DMS53 (cell line): Measurements from ENCODE around the gene MORN1.

Source experiments
- DNase-seq: peaks from one replicate; lab custom pipeline; 2025; lab: John Stamatoyannopoulos, UW

The MORN1 gene

GRCh38 chr1:2419416-2419815 lies 28.1 kb upstream of the MORN1 start:
- no peak for DNase-seq

GRCh38 chr1:2418791-2419320 lies 27.5 kb upstream of the MORN1 start:
- no peak for DNase-seq

DNA sequence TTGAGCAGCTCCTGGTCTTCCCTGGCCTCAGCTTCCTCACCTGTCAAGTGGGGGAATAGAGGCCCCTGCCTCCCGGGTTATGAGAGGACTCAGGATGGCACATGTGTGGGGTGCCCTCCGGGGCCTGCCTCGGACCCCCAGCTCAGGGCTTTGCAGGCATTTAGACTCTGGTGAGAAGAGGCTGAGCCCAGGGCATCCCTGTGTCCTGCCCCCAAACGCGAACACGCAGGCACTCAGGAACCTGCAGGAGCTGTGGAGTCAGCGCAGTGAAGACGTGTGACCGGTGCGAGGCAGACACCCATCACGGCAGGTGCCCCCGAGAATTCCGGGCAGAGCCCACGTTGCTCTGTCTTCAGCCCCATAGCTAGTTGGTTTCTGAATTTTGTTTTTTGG lies 26.5 kb upstream of the MORN1 start:
- no peak for DNase-seq

- no peak for DNase-seq
Observed at GRCh38 chr1:2417083-2417832, 25.9 kb upstream of the MORN1 start.

DNA sequence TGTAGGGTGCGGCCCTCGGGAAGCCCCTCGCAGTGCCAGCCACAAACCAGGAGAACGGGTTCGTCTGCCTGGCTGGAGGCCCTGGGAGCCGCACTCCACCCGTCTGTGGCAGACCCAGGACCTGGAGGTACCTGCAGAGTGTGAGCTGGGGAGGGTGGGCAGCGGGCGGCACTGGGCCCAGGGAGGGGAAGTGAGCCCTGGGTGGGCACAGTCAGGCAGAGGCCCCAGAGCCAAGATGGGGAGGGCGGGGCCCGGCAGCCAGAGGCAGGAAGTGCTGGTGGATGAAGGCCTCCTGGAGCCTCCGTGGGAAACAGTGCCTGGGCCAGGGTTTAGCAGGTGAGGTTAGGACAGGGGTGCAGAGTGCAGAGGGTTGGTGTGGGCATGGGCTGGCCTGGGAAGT lies 25.0 kb upstream of the MORN1 start:
- peak; percentile 73 for DNase-seq

DNA sequence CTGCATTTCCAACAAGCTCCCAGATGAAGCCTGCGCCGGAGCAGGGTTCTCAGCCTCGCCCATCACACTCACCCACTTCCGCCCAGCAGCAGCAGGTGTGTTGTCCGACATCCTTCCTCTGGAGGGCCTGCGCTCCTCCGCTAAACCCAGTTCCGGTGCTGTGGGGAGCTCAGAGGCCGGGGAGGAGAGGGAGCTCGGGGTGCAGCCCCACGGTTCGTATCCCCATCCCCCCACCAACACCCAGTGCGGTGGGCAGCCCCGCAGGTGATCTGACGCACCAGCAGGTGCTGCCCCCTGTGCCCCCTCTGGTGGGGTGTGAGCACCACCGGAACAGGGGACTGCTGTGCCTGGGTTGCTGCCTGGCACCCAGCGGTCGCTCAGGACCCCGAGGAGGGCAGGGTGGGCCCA lies 24.5 kb upstream of the MORN1 start:
- DNase-seq = peak; percentile 90

DNA sequence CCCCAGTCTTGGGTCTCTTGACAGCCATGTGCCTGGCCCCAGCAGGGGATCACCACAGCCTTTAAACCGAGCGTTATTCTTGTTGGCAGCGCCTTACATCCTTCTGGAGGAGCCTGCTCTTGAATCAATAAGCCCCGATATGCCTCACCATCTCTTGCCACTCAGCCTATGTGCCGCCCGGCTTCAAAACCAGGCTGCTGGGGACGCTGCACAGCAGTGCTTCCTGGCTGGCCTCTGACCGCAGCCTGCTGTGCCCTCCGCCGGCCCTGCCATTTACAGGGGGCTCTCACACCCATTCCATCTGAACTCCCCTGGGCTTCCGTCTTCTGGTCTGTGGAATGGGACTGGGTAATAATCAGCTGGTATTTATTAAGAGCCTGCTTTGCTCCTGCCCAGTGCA lies 24.0 kb upstream of the MORN1 start:
- DNase-seq = peak; percentile 51

DNA sequence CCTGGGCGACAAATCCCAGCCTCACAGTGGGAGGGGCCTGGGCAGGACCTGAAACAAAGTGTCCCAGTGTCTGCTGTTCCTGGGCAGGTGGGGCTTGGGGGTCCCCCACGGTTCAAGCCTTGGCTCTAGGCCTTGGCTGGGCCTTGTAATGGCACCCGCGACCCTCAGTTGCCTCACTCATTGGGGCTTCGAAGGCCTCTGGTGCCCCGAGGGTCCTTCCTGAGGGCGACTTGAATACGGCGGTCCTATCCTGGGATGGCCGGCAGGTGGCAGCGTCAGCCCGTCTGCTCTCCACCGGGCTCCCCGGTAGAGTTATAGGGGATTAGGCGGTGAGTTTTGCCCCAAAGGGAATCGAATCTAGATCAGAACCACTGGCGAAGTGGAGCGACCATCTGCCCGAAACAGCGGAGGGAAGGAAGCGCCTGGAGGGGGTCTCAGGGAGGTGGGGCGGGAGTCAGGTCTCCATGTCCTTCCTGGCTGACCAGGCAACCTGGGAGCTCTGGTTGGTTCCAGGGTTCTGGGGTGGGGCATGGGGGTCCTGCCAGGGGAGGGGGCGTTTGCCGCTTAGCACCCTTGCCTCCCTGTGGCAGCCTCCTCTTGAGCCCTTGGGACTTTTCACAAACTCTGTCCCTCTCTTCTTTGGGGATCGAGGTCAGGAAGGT lies 23.1 kb upstream of the MORN1 start:
- DNase-seq = peak; percentile 79

DNA sequence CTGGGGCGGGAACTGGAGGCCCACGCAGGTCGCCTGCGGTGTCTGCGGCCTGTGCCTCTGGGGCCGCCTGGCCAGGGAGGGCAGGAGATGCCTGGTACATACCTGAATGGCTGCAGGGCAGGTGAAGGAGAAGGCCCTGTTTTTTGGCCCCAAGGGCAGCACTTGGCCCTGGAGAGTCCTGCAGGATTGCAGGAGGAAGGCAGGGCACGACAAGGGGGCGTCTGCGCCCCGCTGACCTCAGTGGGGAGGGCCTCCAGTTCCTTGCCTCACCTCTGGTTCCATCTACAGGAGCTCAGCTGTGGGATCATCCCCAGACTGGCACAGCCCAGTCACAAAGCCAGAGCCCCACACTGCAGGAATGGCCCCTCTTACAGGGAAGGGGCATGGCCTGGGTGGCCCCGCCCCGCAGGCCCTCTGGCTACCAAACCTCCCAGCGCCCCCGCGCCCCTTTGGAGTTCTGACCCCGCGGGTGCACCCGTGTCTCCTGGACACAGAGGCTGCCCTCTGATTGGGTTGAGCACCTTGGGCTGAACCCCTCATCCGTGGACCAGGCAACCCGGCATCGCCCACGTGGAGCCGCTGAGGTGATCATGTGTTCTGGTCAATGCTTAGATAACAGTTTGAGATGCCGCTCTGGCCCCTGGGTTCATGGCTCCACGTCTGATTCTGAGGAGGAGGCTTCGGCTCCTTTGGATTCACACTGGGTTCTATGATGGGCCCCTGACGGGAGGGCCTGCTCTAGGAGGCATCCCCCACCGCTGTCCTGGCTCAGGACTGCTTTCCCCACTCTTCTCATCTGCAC lies 22.3 kb upstream of the MORN1 start:
- peak; percentile 69 for DNase-seq

DNA sequence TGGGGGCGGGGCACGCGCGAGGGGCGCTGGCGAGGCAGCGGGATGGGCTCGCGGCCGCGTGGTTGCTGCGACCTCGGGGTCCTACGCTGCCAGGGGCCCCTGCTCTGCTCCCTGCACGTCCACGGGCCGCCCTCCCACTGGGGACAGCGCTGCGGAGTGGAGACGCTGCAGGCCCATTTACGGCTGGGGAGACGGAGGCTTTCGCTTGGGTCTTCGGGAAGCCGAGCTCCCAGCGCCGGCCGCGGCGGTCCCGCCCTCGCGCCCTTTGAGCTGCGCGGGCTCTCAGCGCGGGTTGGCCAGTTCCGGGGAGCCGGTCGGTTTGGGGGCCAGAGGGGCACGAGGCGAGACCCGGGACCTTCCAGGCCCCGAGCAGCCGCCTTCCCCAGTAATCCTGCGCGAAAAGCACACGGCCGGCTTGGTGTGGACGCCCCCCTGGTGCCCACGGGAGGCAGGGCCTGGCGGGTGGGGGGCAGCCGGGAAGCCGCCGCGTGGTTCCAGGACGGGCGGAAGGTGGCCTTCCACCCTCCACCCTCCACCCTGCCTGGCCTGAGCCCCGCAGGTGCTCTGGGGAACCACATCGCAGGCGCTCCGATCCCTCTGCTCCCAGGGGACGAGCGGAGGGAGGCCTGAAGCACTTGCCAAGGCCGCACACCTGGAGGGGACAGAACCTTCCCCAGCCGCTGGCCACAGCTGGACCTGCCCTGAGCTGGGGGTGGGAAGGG lies 21.6 kb upstream of the MORN1 start:
- DNase-seq = peak; percentile 89

DNA sequence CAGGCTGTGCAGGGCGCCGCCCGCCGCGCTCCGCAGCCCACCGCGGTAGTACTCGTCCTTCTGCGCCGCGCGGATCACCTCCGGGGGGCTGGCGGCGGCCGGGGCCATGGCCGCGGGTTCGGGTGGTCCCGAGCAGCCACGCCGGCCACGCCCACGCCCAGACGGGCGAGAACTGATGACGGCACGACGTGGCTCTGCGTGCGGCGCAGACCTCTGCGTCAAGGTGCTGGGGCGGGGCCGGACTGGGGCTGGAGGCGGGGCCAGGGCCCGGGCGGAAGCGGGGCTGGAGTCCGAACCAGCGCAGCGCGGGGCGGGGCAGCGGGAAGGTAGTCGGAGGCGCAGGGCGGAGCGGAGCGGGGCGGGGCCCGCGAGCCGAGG lies 21.0 kb upstream of the MORN1 start, which contains the start of gene PEX10:
Gene PEX10, minus strand, starts transcription at position 170 of the 378 bp plus-strand sequence. Its CDS starts 62 bp downstream, at position 108.
- DNase-seq = peak; percentile 98

GRCh38 chr1:2411801-2412394 lies 20.5 kb upstream of the MORN1 start:
- peak; percentile 79 for DNase-seq

DNA sequence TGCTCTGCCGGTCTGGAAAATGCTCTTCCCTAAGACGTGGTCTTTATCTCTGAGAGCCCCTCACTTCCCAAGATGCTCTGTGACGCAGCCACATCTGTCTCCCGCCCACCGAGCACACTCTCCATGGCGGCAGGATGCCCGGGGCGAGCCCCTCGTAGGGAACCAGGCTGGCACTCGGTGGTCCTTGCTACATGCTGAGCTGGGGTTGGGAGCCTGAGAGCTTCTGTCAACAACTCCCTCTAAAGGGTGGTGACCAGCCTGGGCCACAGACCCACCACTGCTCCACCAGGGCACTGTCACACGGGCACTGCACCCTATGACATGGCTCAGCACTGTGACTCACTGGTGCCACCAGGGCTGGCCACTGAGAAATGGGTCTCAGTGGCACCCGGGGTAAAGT lies 18.4 kb upstream of the MORN1 start:
- DNase-seq = no peak

GRCh38 chr1:2408859-2409276 lies 17.5 kb upstream of the MORN1 start:
- DNase-seq = no peak

DNA sequence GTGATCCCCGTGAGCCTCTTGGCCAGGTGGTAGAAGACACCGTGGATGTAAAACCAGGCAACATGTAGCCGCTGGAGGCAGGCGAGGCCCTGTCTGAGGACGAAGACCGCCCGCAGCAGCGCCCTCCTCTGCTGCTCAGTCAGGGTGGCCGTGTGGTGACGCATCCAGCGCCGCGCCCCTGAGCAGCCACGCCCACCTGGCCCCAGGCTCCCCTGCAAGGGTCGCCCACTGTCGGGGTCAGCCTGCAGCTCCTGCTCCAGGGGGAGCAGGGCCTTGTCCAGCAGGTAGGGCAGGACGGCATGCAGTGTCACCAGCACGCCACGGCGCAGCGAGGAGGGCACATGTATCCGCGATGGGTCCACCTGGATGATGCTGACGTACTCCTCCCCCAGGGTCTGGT lies 17.1 kb upstream of the MORN1 start:
- no peak for DNase-seq

- DNase-seq = no peak
Observed at GRCh38 chr1:2407991-2408275, 16.6 kb upstream of the MORN1 start.

GRCh38 chr1:2407166-2407990 lies 16.0 kb upstream of the MORN1 start:
- DNase-seq = no peak

- no peak for DNase-seq
Observed at GRCh38 chr1:2406451-2407041, 15.2 kb upstream of the MORN1 start.

GRCh38 chr1:2405588-2406295 lies 14.4 kb upstream of the MORN1 start:
- DNase-seq = no peak
